CD14-positive monocyte (primary cell): Measurements from ENCODE around the gene USP49. TPM values are rescaled to one million over a fixed set of nuclear protein-coding genes. Genes with fewer than 3 reads are reported as not detected.
A peak's percentile ranks its signal among the peaks of the same experiment; 100 is the strongest.

Source experiments
- DNase-seq, 3 donors: peaks; one replicate each; pipeline ENCODE4 v3.0.0-alpha.2; 2011 to 2022
- H2AFZ ChIP-seq: 2 replicates; pipeline ENCODE4 v1.6.0; 2012; ENCODE audit warnings: mild to moderate bottlenecking, low read depth, low read length, inconsistent platforms; ENCODE audit not compliant: insufficient read depth, poor library complexity, severe bottlenecking
- H3K27ac ChIP-seq, 2 donors: 1 replicate in 1 of 2; 2 replicates in 1 of 2; pipeline ENCODE4 v1.5.1; 2012 to 2013; ENCODE audit warnings: low read length in 2 of 2, control low read depth in 1 of 2, inconsistent platforms in 1 of 2, low read depth in 1 of 2, mild to moderate bottlenecking in 1 of 2
- H3K27me3 ChIP-seq, 2 donors: one replicate each; pipeline versions ENCODE4 v1.6.0 to v1.6.1; 2011 to 2013; ENCODE audit warnings: low read length in 2 of 2; ENCODE audit not compliant: control insufficient read depth in 2 of 2, insufficient read depth in 2 of 2
- H3K36me3 ChIP-seq, 2 donors: replicated peaks in 1 of 2; 1 replicate in 1 of 2; 2 replicates in 1 of 2; pipeline versions ENCODE4 v1.5.1 to v1.6.1; 2012 to 2013; ENCODE audit warnings: low read length in 2 of 2, control low read depth in 1 of 2, inconsistent platforms in 1 of 2, mild to moderate bottlenecking in 1 of 2; ENCODE audit not compliant: insufficient read depth in 2 of 2, control insufficient read depth in 1 of 2
- H3K4me1 ChIP-seq, 2 donors: 1 replicate in 1 of 2; 2 replicates in 1 of 2; pipeline versions ENCODE4 v1.5.1 to v1.6.1; 2012 to 2013; ENCODE audit warnings: low read length in 2 of 2, control low read depth in 1 of 2, inconsistent platforms in 1 of 2, mild to moderate bottlenecking in 1 of 2, moderate library complexity in 1 of 2; ENCODE audit not compliant: insufficient read depth in 2 of 2, control insufficient read depth in 1 of 2
- H3K4me2 ChIP-seq: replicated peaks from 2 replicates; pipeline ENCODE3; 2012; ENCODE audit warnings: low read length, moderate library complexity, mild to moderate bottlenecking; ENCODE audit not compliant: poor library complexity, severe bottlenecking; ENCODE audit errors: extremely low read depth
- H3K4me3 ChIP-seq, 3 experiments: fragments of 200-600 bp in 1 of 3; sonication (generic) in 1 of 3; replicated peaks in 1 of 3; 1 replicate in 2 of 3; 2 replicates in 1 of 3; pipeline ENCODE4 v1.5.1; 2011 to 2013; ENCODE audit warnings: low read length in 3 of 3, mild to moderate bottlenecking in 3 of 3, control low read depth in 2 of 3, low read depth in 2 of 3, inconsistent platforms in 1 of 3, moderate library complexity in 1 of 3
- H3K79me2 ChIP-seq: 2 replicates; pipeline ENCODE4 v1.6.0; 2012; ENCODE audit warnings: mild to moderate bottlenecking, control low read depth, inconsistent platforms, low read length, moderate library complexity; ENCODE audit not compliant: insufficient read depth
- H3K9ac ChIP-seq: 2 replicates; pipeline ENCODE4 v1.6.0; 2017; ENCODE audit warnings: low read length, mild to moderate bottlenecking; ENCODE audit not compliant: insufficient read depth, poor library complexity, severe bottlenecking
- H3K9me3 ChIP-seq, 2 donors: replicated peaks in 1 of 2; 1 replicate in 1 of 2; 2 replicates in 1 of 2; pipeline versions ENCODE4 v1.5.1 to v1.6.1; 2012 to 2013; ENCODE audit warnings: low read length in 2 of 2, control low read depth in 1 of 2; ENCODE audit not compliant: control insufficient read depth in 1 of 2, insufficient read depth in 1 of 2
- H4K20me1 ChIP-seq: 2 replicates; pipeline ENCODE4 v1.6.0; 2012; ENCODE audit warnings: mild to moderate bottlenecking, low read length, control low read depth, moderate library complexity; ENCODE audit not compliant: insufficient read depth
- H3K27ac Mint-ChIP-seq, 7 donors: one replicate each; pipeline ENCODE4 v1.8.0; 2020; ENCODE audit warnings: mild to moderate bottlenecking in 7 of 7, mixed read lengths in 7 of 7, moderate library complexity in 6 of 7, inconsistent platforms in 2 of 7
- H3K27me3 Mint-ChIP-seq, 3 donors: one replicate each; pipeline ENCODE4 v1.8.0; 2021 to 2022; ENCODE audit warnings: low read depth in 3 of 3, mild to moderate bottlenecking in 3 of 3, mixed read lengths in 3 of 3, moderate library complexity in 3 of 3, inconsistent platforms in 1 of 3
- H3K36me3 Mint-ChIP-seq, 2 donors: one replicate each; pipeline ENCODE4 v1.8.0; 2020; ENCODE audit warnings: mixed read lengths in 2 of 2, inconsistent platforms in 1 of 2, mild to moderate bottlenecking in 1 of 2
- H3K4me1 Mint-ChIP-seq: one replicate; pipeline ENCODE4 v1.8.0; 2020; ENCODE audit warnings: mild to moderate bottlenecking, mixed read lengths
- H3K4me3 Mint-ChIP-seq, 2 donors: one replicate each; pipeline ENCODE4 v1.8.0; 2020; ENCODE audit warnings: mild to moderate bottlenecking in 2 of 2, mixed read lengths in 2 of 2, moderate library complexity in 1 of 2
- H3K9me3 Mint-ChIP-seq, 7 donors: one replicate each; pipeline ENCODE4 v1.8.0; 2020 to 2022; ENCODE audit warnings: mixed read lengths in 7 of 7, mild to moderate bottlenecking in 6 of 7, moderate library complexity in 6 of 7, inconsistent platforms in 2 of 7
- CTCF ChIP-seq: fragments of 200-600 bp; IDR thresholded peaks from one replicate; pipeline ENCODE4 v1.8.0; 2022; ENCODE audit warnings: antibody characterized with exemption, mild to moderate bottlenecking
- WGBS: methylation state at CpG from one replicate; pipeline ENCODE4 v1.1.5; 2013; ENCODE audit warnings: missing lambda C conversion rate; ENCODE audit not compliant: insufficient coverage; 5-methylcytosine and 5-hydroxymethylcytosine counted together
- intact Hi-C, 2 donors: fragments of 100-400 bp; cut with micrococcal nuclease; formaldehyde crosslinking; loops; one replicate each; pipeline versions ENCODE4 v1.15.0 to v1.15.1; 2023
- polyA plus RNA-seq, 3 donors: library from polyadenylated mRNA; depleted of rRNA in 1 of 3; unstranded in 2 of 3; stranded (reverse) in 1 of 3; fragments of 300-500 nt in 2 of 3; fragments of >200 nt in 1 of 3; fragmentation: Illumina TruSeq in 2 of 3; gene quantifications; 1 replicate in 2 of 3; 2 replicates in 1 of 3; pipeline ENCODE4 v1.2.3, GENCODE V29; 2012 to 2021

USP49 gene
- polyA plus RNA-seq, 3 donors: 0.08 to 4.8 (median 0.37) TPM

GRCh38 chr6:41763470-41763869, 131.7 kb downstream of the USP49 start:
- no peaks in the 10 kb centered on the region for H3K79me2 ChIP-seq
- TF ChIP-seq CTCF: no peak
- no peak overlapping the region for H3K9ac ChIP-seq
- H4K20me1 ChIP-seq: no peaks in the 10 kb centered on the region
- no peak overlapping the region for H3K4me3 Mint-ChIP-seq
- H3K4me2 ChIP-seq: no peak overlapping the region
- intact Hi-C loops: loop anchor here in 1 of 2 donors (10.0 kb wide), 1 partner anchor 159 kb away; no protein-coding TSS in a partner anchor
- H3K4me1 Mint-ChIP-seq: peaks cover under 1% of the 10 kb centered on the region
- peak overlapping the region in 2 of 7 donors; percentile 62 to 66 for H3K27ac Mint-ChIP-seq
- H3K36me3 Mint-ChIP-seq: peaks cover 0 to 2% of the 10 kb centered on the region in 2 donors
- peaks cover 0 to 7% (median 4%) of the 10 kb centered on the region in 3 donors for H3K27me3 Mint-ChIP-seq
- 25% methylated on average over 2 of the region's 2 CpGs for WGBS
- H3K27ac ChIP-seq: no peak overlapping the region
- no peaks in the 10 kb centered on the region for H3K9me3 ChIP-seq
- H3K36me3 ChIP-seq: no peaks in the 10 kb centered on the region
- no peaks in the 10 kb centered on the region for H3K27me3 ChIP-seq
- H3K4me3 ChIP-seq: no peak overlapping the region
- H3K9me3 Mint-ChIP-seq: no peaks in the 10 kb centered on the region
- peak; percentile 21 to 33 (median 23) for DNase-seq
- no peaks in the 10 kb centered on the region for H3K4me1 ChIP-seq
- no peak overlapping the region for H2AFZ ChIP-seq

DNA sequence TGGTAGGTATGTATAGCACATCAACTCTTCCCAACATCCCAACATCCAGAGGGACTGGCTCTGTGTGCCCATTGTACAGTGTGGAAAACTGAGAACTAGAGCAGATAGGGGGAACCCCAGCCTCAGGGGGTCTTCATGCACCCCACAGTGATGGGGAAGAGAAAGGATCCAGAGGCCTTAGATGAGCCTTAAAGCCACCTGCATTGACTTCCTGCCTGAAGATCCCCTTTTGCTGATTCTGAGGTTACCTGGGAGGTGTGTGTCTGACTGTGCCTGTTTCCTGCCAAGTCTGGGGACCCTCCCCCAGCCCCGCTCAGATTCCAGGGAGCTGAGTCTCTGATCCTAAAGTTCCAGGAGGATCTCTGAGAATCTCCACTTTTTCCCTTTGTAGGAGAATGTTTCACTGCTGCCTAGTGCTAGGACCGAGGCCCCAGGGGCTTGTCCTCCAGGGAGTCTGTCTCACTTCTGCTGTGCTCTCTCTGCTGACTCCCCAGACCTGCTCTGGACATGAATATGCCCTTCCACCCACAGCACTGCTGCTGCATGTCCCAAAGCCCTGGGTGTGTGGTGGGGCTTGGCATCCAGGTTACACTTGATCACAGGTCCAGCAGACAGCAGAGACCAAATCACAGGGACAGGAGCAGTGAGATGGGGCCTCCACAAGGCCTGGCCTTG, 135.1 kb downstream of the USP49 start:
- Histone ChIP-seq H3K4me3 (no peak overlapping the region), H3K27me3 (no peaks in the 10 kb centered on the region), H4K20me1 (no peaks in the 10 kb centered on the region), H3K79me2 (no peaks in the 10 kb centered on the region), H3K9ac (no peak overlapping the region), H3K36me3 (no peaks in the 10 kb centered on the region), H3K4me1 (no peaks in the 10 kb centered on the region), H3K27ac (no peak overlapping the region), H3K4me2 (no peak overlapping the region), H3K9me3 (no peaks in the 10 kb centered on the region), H2AFZ (no peak overlapping the region)
- intact Hi-C loops: loop anchor here in 1 of 2 donors (10.0 kb wide), 1 partner anchor 155 kb away; no protein-coding TSS in a partner anchor
- Mint-ChIP-seq H3K4me3 (no peak overlapping the region), H3K4me1 (no peaks in the 10 kb centered on the region), H3K9me3 (no peaks in the 10 kb centered on the region), H3K27me3 (peaks cover 3 to 14% (median 7%) of the 10 kb centered on the region in 3 donors), H3K36me3 (no peaks in the 10 kb centered on the region), H3K27ac (peak overlapping the region in 1 of 7 donors; percentile 52)
- WGBS: 100% methylated on average over 1 of the region's 2 CpGs
- no peak for DNase-seq
- TF ChIP-seq CTCF: no peak
